Measurements from ENCODE around the gene RETREG3. TPM values are rescaled to one million over a fixed set of nuclear protein-coding genes. Genes with fewer than 3 reads are reported as not detected.
"Not testable (repeated sequence)": the region's sequence is repeated elsewhere in the genome, so short reads cannot be mapped to it uniquely, and the experiment has no call there.

The RETREG3 gene
- polyA plus RNA-seq, 4 donors: 42.5 to 46.6 (median 44.4) TPM

DNA sequence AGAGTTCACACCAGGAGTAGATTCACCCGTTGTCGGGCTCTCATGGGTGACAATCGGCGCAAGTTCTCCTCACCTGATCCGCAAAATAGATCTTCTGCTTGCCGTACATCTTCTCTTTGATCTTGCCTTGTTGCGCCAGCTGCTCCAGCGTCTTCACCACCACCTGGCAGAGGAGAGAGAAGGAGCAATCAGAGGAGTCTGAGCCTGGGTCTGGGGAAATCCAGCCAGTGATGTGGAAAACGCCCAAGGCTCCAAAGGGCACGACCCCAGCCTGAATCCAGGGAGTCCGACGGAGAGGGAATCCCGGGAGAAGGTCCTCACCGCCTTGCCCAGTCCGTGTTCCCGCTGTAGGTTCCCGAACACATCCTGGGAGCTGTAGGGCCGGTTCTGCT, 32.0 kb downstream of the RETREG3 start:
- DNase-seq (ENCODE audit: low read depth in 4 of 4, low spot score in 3 of 4): no peak

DNA sequence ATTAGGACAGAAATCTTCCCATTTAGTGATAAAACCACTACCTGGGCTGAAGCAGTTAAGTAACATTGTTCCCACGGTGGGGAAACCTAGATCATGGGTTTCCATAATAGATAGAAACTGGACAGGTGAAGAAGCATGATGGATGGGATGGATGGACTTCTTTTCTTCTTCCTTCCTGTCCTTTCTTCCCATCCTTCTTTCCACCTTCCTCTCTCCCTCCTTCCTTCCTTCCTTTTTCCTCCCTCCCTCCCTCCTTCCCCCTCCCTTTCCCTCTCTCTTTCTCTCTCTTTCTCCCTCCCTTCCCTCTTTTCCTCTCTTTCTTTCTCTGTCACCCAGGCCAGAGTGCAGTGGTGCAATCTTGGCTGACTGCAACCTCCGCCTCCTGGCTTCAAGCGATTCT, 34.7 kb downstream of the RETREG3 start:
- no peak for DNase-seq (ENCODE audit: low read depth in 4 of 4, low spot score in 3 of 4)

DNA sequence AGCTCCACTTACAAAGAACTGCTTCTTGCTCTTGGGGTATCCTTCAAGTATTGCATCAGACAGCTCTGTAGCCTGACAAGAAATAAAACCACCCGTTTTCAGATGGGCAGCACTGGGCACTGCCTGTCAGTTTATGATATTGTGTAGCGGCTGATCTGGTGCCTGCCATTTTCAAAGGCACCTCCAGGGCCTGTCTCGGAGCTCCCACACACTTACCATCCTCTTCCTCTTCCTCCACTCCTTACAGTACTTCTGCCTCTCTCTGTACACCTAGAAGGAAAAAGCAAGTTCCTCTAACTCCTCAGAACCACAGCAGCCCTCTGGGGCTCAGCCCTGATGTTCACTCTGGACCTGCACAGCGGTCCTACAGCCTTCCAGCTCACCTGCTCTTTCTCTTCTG, 36.1 kb downstream of the RETREG3 start:
- no peak for DNase-seq (ENCODE audit: low read depth in 4 of 4, low spot score in 3 of 4)

DNA sequence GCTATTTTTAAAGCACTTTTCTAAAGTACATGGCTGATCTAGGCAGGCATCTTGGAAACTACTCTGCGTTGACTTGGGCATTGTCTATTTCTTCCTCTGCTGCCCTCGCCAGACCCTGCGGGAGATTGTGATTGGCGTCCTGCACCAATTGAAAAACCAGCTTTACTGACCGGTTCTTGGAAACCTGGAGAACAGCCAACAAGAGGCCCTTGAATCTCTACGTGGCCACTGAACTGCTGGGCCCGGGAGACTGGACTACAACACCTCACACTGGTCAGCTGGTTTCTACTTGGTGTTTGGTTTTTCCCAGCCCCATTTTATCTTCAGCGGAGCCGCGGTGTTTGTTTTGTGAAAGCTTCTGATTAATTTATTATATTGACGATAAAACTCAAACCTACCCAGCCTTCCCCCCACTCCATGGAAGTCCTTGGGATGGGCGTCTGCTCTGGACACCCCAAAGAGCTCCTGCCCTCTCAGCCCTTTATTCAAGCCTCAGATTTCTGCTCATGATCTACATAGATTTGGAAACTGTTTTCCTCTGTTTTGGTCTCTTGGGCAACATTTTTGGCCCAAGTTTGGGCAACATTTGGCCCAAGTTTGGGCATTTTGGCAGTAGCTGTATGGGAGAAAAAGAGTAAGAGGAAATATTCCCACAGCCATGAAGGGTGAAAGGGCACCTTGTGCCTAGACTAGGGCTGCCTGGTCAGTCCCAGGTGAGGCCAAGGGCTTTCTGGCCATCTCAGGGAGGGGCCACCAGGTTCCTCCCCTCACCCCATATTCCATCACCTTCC, 37.5 kb downstream of the RETREG3 start:
- no peak for DNase-seq (ENCODE audit: low read depth in 4 of 4, low spot score in 3 of 4)

DNA sequence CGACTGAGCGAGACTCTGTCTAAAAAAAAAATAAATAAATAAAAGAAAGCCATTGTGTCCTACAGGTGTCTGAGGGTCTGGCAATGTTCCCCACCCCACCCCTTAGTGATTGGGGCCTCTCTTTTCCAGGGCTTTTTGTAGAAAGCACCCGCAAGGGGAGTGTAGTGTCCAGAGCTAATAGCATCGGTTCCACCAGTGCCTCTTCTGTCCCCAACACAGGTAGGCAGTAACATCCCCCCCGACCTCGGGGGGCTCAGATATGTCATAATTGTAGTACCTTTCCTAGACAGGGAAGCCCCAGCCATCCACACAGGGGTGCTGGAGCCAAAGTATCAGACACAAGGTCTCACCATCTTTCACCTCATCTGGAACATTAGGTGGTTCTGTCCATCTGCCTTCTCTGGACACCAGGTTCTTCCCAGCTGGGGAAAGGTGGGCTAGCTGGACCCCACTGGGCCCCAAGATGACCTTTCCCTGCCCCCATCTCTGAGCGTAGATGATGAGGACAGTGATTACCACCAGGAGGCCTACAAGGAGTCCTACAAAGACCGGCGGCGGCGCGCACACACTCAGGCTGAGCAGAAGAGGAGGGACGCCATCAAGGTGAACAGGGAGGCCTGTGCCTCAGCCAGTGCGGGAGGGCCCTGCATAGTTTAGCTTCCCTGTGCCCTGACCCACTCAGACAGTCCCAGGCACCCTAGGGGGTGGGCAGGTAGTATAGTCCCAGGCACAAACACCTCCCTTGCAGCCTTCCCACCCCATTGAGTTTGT, 40.6 kb downstream of the RETREG3 start:
- DNase-seq (ENCODE audit: low read depth in 4 of 4, low spot score in 3 of 4): no peak

DNA sequence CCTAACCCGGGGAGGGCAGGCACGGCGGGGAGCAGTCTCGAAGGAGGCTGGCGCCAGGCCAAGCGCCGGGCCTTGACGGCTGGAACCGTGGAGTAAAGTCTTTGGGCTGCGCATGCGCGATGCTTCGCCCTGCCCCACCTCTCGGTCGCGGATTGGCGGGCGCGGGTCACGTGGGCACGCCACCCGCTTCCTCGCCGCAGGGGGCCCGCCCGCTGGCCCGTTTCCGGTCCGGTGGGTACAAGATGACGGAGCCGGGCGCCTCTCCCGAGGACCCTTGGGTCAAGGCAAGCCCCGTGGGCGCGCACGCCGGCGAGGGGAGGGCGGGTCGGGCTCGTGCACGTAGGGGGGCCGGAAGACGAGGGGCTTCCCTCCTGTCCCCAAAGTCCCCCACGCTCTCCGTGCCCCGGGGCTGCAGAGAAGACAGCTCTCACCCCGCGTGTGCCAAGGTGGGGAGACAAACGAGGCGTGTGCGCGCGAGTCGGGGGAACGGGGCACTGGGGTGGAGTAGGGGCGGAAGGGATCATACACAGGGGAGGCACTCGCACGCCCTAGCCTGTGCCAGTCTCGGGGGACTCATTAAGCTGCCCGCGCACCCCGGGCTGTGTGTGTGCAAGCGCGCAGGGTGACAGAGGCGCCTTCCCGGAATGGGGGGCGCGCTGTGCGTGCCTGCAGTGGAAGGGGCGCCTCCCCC, 42.1 kb downstream of the RETREG3 start, which contains the start of gene MLX:
TSS of gene MLX (plus strand) at position 218 of the 691 bp plus-strand sequence. CDS start at position 243, 25 bp downstream.
- peak; percentile 75 to 89 (median 79) for DNase-seq (ENCODE audit: low read depth in 4 of 4, low spot score in 3 of 4)

DNA sequence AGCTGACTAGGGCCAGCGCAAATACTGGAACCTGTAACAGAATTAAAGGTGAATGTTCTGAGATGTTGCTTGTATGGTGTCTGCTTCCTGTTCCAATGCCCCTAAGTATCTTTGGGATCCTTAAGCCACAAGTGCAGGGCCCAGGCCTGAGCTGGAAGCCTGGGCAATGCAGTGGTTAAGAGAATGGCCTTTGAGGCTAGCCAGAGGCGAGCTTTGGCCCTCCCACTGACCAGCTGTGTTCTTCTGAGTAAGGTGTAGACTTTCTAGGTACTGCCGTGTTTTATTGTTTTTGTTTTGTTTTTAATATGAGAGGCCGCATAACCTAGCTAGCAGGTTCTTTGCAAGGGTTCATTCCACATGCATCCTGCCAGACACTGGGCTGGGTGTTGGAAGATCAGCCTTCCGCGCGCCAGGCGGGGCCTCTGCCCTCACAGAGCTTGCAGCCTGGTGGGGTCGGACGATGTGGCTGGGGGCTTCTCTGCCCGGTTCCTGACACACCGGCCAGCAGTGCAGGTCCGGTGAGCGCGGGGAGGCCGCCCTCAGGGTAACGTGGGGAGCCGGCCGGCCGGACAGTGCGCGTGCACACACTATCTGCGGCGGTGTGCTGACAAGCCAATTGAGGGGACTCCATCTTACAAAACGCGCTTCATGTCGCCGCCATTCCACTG, 42.8 kb downstream of the RETREG3 start:
- no peak for DNase-seq (ENCODE audit: low read depth in 4 of 4, low spot score in 3 of 4)

DNA sequence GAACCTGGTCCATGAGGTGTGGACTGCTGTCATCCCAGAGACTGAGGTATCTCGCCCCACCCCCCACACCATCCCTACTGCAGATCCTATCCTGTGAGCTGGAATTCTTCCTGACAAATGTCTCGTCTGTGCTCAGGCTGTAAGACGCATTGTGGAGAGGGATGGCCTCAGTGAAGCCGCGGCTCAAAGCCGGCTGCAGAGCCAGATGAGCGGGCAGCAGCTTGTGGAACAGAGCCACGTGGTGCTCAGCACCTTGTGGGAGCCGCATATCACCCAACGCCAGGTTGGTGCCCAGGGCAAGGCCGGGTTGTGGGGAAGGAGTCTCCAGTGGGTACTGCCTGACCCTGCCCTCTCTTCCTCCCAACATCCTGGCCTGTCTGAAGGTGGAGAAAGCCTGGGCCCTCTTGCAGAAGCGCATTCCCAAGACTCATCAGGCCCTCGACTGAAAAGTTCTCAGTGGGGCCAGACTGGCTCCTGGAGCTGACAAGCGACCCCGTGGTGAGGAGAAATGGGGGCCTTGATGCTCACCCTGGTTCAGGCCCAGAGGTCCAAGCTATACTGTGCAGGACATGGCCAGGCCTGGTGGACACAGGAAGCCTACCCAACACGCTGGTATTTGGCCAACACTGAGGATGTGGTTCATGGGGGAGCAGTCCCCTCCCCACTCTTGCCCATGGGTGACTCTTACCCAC, 43.5 kb downstream of the RETREG3 start:
- DNase-seq (ENCODE audit: low read depth in 4 of 4, low spot score in 3 of 4): no peak

DNA sequence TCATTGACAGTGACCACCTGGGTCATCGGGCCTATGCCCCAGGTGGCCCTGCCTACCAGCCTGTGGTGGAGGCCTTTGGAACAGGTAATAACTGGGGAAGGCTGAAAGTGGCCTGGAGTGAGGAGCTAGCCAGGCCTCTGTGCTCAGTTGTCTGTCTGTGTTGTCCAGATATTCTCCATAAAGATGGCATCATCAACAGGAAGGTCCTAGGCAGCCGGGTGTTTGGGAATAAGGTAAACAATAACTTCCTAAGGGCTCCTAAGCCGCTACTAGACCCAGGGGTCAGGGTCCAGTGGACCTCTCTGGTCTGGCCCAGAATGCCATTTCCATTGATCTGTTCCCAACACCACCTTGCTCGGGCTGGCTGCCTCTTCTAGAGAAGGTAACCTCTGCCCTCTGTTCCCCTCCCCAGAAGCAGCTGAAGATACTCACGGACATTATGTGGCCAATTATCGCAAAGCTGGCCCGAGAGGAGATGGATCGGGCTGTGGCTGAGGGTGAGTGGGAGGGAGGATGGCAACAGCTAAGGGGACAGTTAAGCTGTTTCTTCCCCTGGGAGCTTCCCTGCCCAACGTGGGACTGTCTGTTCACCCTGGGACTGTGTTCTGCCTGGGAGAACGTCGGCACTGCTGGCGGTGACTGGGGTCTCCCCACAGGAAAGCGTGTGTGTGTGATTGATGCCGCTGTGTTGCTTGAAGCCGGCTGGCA, 44.2 kb downstream of the RETREG3 start:
- DNase-seq (ENCODE audit: low read depth in 4 of 4, low spot score in 3 of 4): no peak

DNA sequence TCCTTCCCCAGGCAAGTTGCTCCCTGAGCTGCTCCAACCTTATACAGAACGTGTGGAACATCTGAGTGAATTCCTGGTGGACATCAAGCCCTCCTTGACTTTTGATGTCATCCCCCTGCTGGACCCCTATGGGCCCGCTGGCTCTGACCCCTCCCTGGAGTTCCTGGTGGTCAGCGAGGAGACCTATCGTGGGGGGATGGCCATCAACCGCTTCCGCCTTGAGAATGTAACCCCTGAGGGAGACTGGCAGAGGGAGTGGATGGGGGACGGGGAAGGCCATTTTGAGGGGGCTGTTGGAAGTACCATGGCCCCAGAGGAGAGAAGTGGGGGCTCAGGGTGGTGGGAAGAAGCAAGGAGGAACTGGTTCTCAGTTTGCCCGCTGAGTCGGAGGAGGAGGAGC, 45.2 kb downstream of the RETREG3 start:
- DNase-seq (ENCODE audit: low read depth in 4 of 4, low spot score in 3 of 4): no peak

DNA sequence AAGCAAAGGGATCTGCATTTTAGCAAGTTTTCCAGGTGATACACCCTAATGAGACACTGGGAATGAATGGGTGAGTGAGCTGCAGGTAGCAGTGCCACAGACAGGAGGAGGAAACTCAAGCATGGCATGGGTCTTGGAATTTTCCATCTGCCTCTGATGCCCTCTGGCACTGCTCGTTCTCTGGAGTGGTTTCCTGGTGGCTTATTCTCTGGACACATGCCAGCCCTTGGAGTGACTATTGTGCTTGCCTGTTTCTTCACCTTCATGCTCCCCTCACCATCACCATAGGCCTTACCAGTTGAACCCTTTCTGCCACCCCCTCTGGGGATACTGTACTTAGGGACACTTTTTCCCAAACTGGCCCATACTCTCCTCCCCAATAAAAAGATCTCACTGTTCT, 45.6 kb downstream of the RETREG3 start:
- DNase-seq (ENCODE audit: low read depth in 4 of 4, low spot score in 3 of 4): no peak

DNA sequence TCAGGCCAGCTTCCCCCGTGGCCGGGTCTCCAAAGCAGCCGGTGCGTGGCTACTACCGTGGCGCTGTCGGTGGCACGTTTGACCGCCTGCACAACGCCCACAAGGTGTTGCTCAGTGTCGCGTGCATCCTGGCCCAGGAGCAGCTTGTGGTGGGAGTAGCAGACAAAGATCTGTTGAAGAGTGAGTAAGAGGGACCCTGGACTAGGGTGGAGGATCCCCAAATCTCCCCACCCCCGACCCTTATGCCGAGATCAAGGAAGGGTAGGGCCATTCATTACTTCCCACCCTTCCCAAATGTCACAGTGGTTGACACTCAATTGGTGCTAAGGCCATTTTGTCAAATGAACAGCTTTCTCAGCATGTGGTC, 46.0 kb downstream of the RETREG3 start:
- no peak for DNase-seq (ENCODE audit: low read depth in 4 of 4, low spot score in 3 of 4)

DNA sequence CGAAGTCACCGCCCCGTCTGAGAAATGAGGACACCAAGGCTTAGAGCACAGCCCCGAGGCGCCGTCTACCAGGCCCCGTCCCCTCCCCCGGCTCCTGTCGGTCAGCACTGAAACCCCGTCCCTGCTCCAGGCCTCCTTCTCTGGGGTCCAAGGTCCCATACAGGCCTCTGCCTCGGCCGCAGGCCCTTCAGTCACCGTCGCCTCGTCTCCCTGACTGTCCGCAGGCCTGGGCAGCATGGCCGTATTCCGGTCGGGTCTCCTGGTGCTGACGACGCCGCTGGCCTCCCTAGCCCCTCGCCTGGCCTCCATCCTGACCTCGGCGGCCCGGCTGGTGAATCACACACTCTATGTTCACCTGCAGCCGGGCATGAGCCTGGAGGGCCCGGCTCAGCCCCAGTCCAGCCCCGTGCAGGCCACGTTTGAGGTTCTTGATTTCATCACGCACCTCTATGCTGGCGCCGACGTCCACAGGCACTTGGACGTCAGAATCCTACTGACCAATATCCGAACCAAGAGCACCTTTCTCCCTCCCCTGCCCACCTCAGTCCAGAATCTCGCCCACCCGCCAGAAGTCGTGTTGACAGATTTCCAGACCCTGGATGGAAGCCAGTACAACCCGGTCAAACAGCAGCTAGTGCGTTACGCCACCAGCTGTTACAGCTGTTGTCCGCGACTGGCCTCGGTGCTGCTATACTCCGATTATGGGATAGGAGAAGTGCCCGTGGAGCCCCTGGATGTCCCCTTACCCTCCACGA, 46.6 kb downstream of the RETREG3 start:
- DNase-seq (ENCODE audit: low read depth in 4 of 4, low spot score in 3 of 4): no peak

DNA sequence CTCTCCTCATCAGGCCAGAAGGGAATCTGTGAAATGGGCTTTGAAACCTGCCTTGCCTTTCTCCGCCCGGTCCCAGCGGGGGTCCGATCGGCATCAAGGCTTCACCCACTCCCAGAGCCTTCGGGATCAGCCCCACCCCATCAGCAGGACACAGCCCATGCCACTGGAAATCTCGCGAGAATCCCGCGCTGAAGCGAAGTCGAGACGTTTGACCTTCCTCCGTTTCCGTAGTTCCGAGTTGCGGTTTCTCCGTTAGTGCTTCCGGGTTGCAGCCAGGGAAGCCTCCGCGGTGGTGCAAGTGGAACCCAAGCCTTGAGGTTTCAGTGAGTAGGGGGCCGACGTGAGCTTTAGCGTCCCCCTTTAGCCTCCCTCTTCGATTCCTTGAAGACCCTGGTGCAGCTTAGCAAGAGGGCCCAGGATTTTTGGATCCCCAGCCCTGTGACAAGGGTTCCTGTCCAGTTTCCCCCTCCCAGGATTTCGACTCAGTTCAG, 47.2 kb downstream of the RETREG3 start, which contains the start of gene COASY:
TSS of gene COASY (plus strand) at position 252 of the 491 bp plus-strand sequence. CDS start 475 bp downstream, outside the sequence.
- peak; percentile 95 to 98 (median 96) for DNase-seq (ENCODE audit: low read depth in 4 of 4, low spot score in 3 of 4)

DNA sequence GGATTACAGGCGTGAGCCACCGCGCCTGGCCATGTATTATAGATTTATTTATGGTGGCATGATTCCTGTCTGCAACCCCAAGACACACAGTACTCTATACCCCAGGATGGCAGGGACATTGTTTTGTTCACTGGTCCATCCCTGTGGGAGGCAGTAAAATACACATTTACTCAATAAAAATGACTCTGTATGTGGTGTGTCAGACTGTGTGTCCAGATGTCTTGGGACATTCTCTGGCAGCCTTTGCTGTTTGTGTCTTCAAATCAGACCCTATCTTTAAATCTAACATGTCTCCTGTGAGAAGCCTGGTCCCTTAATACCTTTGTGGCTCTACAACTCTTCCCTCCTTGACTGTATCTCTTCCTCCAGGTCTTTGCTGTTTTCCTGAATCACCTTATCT, 48.9 kb downstream of the RETREG3 start:
- no peak for DNase-seq (ENCODE audit: low read depth in 4 of 4, low spot score in 3 of 4)

DNA sequence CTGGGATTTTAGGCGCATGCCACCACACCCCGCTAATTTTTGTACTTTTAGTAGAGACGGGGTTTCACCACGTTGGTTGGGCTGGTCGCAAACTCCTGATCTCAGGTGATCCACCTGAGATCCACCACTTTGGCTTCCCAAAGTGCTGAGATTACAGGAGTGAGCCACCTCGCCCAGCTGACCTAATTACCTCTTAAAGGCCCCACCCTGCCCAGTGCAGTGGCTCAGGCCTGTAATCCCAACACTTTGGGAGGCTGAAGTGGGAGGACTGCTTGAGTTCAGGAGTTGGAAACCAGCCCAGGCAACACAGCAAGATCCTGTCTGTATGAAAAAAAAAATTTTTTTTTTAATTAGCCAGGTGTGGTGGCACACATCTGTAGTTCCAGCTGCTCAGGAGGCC, 50.1 kb downstream of the RETREG3 start:
- no peak for DNase-seq (ENCODE audit: low read depth in 4 of 4, low spot score in 3 of 4)

DNA sequence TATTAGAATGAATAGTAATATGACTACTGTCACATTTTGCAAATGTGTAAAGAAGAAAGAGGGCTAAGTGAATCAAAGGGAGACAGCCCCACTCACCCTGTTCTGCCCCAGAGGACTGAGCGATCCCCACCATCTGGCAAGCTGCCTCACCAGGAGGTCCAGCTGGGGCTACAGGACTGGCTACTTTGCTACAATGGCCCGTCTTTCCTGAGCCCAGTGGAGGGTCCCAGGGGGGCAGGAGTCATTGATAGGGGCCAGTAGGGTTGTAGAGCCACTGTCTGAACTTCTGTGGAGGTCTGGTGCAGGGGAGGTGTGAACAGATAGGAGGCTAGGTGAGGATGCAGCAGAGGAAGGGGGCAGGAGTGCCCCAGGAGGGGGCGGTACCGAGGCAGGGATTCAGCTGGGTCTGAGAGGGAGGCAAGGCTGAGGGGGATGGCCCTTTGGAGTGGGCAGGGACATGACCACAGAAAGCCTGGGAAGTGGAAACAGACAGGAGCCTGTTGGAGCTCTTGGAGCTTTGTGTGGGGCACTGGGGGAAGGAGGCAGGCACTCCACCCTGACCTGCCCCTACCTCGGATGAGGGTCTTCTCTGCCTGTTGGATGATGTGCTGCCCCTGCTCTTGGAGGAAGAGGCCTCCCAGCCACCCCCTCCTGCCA, 53.1 kb downstream of the RETREG3 start:
- DNase-seq (ENCODE audit: low read depth in 4 of 4, low spot score in 3 of 4): not testable (repeated sequence)

DNA sequence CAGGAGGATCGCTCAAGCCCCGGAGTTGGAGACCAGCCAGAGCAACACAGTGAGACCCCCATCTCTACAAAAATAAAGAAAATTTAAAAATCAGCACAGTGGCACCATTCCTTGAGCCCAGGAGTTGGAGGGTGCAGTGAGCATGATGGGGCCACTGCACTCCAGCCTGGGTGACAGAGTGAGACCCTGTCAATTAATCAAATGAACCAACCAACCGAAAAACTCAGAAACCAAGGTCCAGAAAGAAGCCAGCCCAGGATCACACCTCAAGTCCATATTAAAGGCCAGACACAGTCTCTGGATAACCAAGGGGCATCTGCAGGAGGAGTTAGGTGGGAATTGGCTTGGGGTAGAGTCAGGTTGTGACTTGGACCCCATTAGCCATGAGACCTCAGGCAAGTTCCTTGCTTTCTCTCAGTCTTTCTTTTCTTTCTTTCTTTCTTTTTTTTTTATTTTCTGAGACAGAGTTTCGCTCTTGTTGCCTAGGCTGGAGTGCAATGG, 54.0 kb downstream of the RETREG3 start:
- DNase-seq (ENCODE audit: low read depth in 4 of 4, low spot score in 3 of 4): no peak

Measured in right renal pelvis (tissue), 4 donors.